Esophagus muscularis mucosa (tissue), 4 donors: ENCODE results near the gene DAPK1. TPM values are rescaled to one million over a fixed set of nuclear protein-coding genes. Genes with fewer than 3 reads are reported as not detected.

ENCODE experiments used
- DNase-seq: peaks from one replicate; pipeline ENCODE4 v3.0.0-alpha.2; 2017; ENCODE audit errors: extremely low spot score
- H3K27ac ChIP-seq, 4 donors: fragments of 200-600 bp; sonication (generic); replicated peaks in 1 of 4; 1 replicate in 3 of 4; 2 replicates in 1 of 4; pipeline ENCODE4 v1.5.1; 2016 to 2019; ENCODE audit warnings: mild to moderate bottlenecking in 1 of 4
- H3K27me3 ChIP-seq, 4 donors: fragments of 200-600 bp; sonication (generic); one replicate each; pipeline versions ENCODE4 v1.5.1 to v1.6.0; 2016 to 2019
- H3K36me3 ChIP-seq, 4 donors: fragments of 200-600 bp; sonication (generic); one replicate each; pipeline ENCODE4 v1.5.1; 2016 to 2019
- H3K4me1 ChIP-seq, 4 donors: fragments of 200-600 bp; sonication (generic); one replicate each; pipeline ENCODE4 v1.5.1; 2016 to 2019
- H3K4me3 ChIP-seq, 4 donors: fragments of 200-600 bp; sonication (generic); 1 replicate in 2 of 4; 2 replicates in 2 of 4; pipeline ENCODE4 v1.5.1; 2016 to 2019; ENCODE audit warnings: mild to moderate bottlenecking in 4 of 4, moderate library complexity in 1 of 4
- H3K9me3 ChIP-seq, 4 donors: fragments of 200-600 bp; sonication (generic); 1 replicate in 3 of 4; 2 replicates in 1 of 4; pipeline ENCODE4 v1.5.1; 2016 to 2019
- EP300 ChIP-seq: sonication (generic); formaldehyde crosslinking; IDR thresholded peaks from one replicate; pipeline ENCODE4 v1.6.1; 2017; ENCODE audit warnings: antibody characterized with exemption
- POLR2A ChIP-seq: fragments of 450-650 bp; IDR thresholded peaks from one replicate; pipeline ENCODE4 v1.6.1; 2017; ENCODE audit warnings: antibody characterized with exemption, moderate library complexity, mild to moderate bottlenecking, low read depth
- POLR2AphosphoS5 ChIP-seq, 2 donors: sonication (generic); formaldehyde crosslinking; IDR thresholded peaks; one replicate each; pipeline ENCODE4 v1.6.1; 2017; ENCODE audit warnings: antibody characterized with exemption in 2 of 2
- WGBS: methylation state at CpG from one replicate; pipeline ENCODE4 v1.1.5; 2018; 5-methylcytosine and 5-hydroxymethylcytosine counted together
- intact Hi-C: fragments of 100-400 bp; cut with DNase I; formaldehyde crosslinking; loops from one replicate; pipeline ENCODE4 v1.15.1; 2023
- total RNA-seq, 4 donors: library from RNA; depleted of rRNA; stranded (reverse); fragments of >200 nt; gene quantifications; one replicate each; pipeline versions ENCODE4 v1.1.0 to v1.2.1, GENCODE V29; 2016
- TF ChIP-seq, protein P1 (sequence below), 3 experiments: fragments of 200-600 bp in 2 of 3; fragments of 450-650 bp in 1 of 3; sonication (generic) in 2 of 3; IDR thresholded peaks; one replicate each; pipeline ENCODE4 v1.5.1; 2017 to 2019; ENCODE audit warnings: antibody characterized with exemption in 3 of 3, mild to moderate bottlenecking in 2 of 3, moderate library complexity in 1 of 3

Gene DAPK1
- total RNA-seq, 4 donors from 2014 or later, result 51.7 to 96.8 (median 80.7) TPM

DNA sequence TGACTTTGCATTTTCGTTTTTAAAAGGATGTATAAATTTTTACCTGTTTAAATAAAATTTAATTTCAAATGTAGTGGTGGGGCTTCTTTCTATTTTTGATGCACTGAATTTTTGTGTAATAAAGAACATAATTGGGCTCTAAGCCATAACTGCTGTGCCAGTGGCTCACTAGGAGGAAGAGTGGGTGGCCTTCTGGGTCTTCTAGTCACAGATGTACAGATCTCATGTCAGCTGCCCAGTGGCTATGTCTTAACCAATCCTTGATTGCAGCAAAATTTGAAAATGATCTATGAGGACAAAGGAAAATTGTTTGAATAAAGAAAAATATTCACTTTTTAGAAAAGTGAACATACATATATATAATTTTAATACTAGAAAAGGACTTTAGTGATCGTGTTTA, 233.7 kb downstream of the DAPK1 start:
- Histone ChIP-seq H3K36me3 (peaks cover 16 to 53% (median 45%) of the 10 kb centered on the region in 4 donors), H3K27ac (no peak overlapping the region), H3K4me3 (no peak overlapping the region), H3K9me3 (no peaks in the 10 kb centered on the region), H3K4me1 (peaks cover 23 to 45% (median 36%) of the 10 kb centered on the region in 4 donors), H3K27me3 (peaks cover 0 to 5% (median 0%) of the 10 kb centered on the region in 4 donors)
- 88% methylated on average over 2 of the region's 2 CpGs for WGBS
- no peak for DNase-seq
- intact Hi-C loops, result no loop called here
- TF ChIP-seq, protein P1, sequence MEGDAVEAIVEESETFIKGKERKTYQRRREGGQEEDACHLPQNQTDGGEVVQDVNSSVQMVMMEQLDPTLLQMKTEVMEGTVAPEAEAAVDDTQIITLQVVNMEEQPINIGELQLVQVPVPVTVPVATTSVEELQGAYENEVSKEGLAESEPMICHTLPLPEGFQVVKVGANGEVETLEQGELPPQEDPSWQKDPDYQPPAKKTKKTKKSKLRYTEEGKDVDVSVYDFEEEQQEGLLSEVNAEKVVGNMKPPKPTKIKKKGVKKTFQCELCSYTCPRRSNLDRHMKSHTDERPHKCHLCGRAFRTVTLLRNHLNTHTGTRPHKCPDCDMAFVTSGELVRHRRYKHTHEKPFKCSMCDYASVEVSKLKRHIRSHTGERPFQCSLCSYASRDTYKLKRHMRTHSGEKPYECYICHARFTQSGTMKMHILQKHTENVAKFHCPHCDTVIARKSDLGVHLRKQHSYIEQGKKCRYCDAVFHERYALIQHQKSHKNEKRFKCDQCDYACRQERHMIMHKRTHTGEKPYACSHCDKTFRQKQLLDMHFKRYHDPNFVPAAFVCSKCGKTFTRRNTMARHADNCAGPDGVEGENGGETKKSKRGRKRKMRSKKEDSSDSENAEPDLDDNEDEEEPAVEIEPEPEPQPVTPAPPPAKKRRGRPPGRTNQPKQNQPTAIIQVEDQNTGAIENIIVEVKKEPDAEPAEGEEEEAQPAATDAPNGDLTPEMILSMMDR (IDR thresholded peaks at IDR 0.05), result no peak

GRCh38 chr9:87732344-87732743, 234.7 kb downstream of the DAPK1 start:
- Histone ChIP-seq H3K4me3 (no peak overlapping the region), H3K9me3 (no peaks in the 10 kb centered on the region), H3K36me3 (peaks cover 16 to 53% (median 44%) of the 10 kb centered on the region in 4 donors), H3K27ac (no peak overlapping the region), H3K4me1 (peaks cover 16 to 35% (median 27%) of the 10 kb centered on the region in 4 donors), H3K27me3 (peaks cover 0 to 5% (median 0%) of the 10 kb centered on the region in 4 donors)
- no peak for DNase-seq
- intact Hi-C loops, result no loop called here
- WGBS, result 90% methylated on average over 1 of the region's 1 CpG
- TF ChIP-seq, protein P1 (IDR thresholded peaks at IDR 0.05), result no peak
- TF ChIP-seq POLR2A (no peak), POLR2AphosphoS5 (IDR thresholded peaks at IDR 0.05) (no peak), EP300 (no peak)

DNA sequence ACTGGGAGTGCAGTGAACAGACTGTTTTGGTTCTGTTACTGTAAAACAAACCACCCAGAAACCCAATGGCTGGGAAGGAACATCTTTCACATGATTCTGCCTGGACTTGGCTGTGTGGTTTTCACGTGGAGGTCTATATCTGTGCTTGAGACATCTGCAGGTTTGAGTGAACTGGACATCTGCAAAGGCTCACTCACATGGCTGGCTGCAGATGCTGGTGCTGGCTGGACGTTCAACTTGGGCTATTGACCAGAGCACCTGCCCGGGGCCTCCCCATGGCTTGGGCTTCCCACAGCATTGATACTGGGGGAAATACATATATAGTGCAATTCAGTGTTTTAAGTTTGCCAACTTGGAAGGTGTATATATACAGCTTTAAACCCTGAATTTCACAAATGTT, 235.1 kb downstream of the DAPK1 start:
- intact Hi-C loops, result no loop called here

DNA sequence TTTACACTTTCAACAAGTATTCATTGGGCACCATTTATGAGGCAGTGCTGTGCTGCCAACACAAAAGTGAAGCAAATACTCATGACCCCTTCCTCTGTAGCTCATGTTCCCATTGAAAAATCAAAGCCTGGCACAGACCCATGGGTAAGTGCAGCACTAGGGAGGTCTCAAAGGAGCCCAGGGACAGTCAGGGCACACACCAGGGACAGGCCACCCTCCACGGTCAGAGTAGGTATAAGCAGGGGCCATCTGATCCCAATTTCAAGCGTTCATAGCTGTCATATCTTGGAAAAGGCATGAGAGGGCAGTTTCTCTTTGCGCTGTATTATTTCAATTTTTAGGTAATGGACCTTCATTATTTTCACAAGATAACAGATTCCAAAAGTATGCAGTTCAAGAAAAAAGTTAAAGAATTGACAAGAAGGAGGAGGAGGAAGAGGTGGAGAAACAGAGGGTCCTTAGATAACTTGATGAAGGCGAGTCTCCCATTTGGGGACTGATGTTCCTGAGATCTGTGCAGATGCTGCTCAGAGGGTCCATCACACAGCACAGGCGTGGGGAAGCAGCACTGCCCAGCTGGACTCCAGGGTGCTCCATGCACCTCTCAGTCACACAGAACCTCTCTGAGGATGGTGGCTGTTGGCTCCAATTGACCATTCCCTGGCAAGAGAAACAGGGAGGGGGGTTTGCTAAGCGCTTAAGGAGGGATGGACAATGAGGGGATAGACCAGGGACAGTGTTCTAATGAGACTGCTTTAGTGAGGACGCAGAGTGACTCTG, 235.8 kb downstream of the DAPK1 start:
- H3K9me3 ChIP-seq, result no peaks in the 10 kb centered on the region
- TF ChIP-seq POLR2A (no peak), POLR2AphosphoS5 (IDR thresholded peaks at IDR 0.05) (no peak), EP300 (no peak)
- TF ChIP-seq, protein P1 (IDR thresholded peaks at IDR 0.05), result no peak
- no peak overlapping the region for H3K27ac ChIP-seq
- peaks cover 16 to 43% (median 34%) of the 10 kb centered on the region in 4 donors for H3K36me3 ChIP-seq
- H3K4me1 ChIP-seq, result peaks cover 8 to 24% (median 16%) of the 10 kb centered on the region in 4 donors
- intact Hi-C loops, result no loop called here
- no peak overlapping the region for H3K4me3 ChIP-seq
- WGBS, result 94% methylated on average over 7 of the region's 7 CpGs
- peaks cover 0 to 5% (median 0%) of the 10 kb centered on the region in 4 donors for H3K27me3 ChIP-seq
- DNase-seq, result no peak

More for the DNA sequence above, 235.1 kb downstream of the DAPK1 start:
- H3K4me1 ChIP-seq, result peaks cover 12 to 31% (median 23%) of the 10 kb centered on the region in 4 donors
- H3K9me3 ChIP-seq, result no peaks in the 10 kb centered on the region
- peaks cover 16 to 50% (median 41%) of the 10 kb centered on the region in 4 donors for H3K36me3 ChIP-seq
- no peak overlapping the region for H3K4me3 ChIP-seq
- no peak overlapping the region for H3K27ac ChIP-seq
- 68% methylated on average over 3 of the region's 3 CpGs for WGBS
- peaks cover 0 to 5% (median 0%) of the 10 kb centered on the region in 4 donors for H3K27me3 ChIP-seq
- TF ChIP-seq EP300 (no peak), POLR2A (no peak), POLR2AphosphoS5 (IDR thresholded peaks at IDR 0.05) (no peak)
- TF ChIP-seq, protein P1 (IDR thresholded peaks at IDR 0.05), result no peak
- no peak for DNase-seq
